ENCODE measurements around the gene SH3BGRL. TPM values are rescaled to one million over a fixed set of nuclear protein-coding genes. Genes with fewer than 3 reads are reported as not detected.
"Not testable (repeated sequence)": the region's sequence is repeated elsewhere in the genome, so short reads cannot be mapped to it uniquely, and the experiment has no call there.

The SH3BGRL gene
- total and polyA plus RNA-seq, 9 of the 15 experiments (the other 6 are each of a cell fraction or from before 2014, with no cell fraction given): 21.3 to 74.3 (median 45.4) TPM

DNA sequence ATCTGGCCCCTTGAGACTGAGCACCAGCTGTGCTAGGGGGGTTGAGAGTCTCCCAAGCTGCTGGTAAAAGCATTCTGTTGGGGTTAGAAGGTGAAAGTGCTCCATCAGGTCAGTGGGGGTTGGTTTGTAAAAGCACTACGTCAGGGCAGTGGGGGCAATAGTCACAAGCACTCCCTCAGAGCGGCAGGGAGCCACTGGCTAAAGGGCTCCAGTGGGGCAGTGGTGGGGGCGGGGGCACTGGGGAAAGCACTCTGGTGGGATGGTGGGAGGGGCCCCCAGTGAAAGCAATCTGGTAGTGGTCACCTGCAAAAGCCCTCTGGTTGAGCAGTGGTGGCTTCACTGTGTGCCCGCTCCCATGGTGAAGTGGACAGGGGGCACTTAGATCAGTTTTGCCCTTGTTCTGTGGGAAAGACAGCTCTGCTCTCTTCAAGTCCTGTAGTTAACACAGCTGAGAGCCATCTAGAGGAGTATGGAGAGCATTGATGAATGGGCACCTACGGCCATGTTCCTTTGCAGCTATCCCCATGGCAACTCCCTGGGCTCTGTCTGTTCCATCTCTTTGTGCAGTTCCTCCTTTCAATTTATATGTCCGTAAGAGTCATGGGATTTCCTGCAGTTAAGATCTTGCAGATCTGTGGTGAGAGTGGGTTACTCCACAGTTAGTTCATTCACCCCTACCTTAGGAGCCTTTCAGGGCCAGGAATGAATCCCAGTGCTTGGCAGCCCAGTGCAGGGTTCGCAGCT lies 106.4 kb downstream of the SH3BGRL start:
- in situ Hi-C loops (cut with MboI) (no loop called here), intact Hi-C loops (cut with micrococcal nuclease) (no loop called here)
- POLR2A ChIA-PET: no interaction called here
- H4K20me1 ChIP-seq (replicated peaks; ENCODE audit: control insufficient read depth, insufficient read depth, low read length): no peaks in the 10 kb centered on the region
- H3K36me3 ChIP-seq (ENCODE audit: control insufficient read depth, insufficient read depth, low read length): no peaks in the 10 kb centered on the region
- H3K9ac ChIP-seq (ENCODE audit: insufficient read depth in 1 of 2, low read depth in 2 of 2, low read length in 2 of 2): no peak overlapping the region
- no peaks in the 10 kb centered on the region for H3K27me3 ChIP-seq (ENCODE audit: control insufficient read depth in 2 of 2, insufficient read depth in 2 of 2, low read length in 2 of 2)
- no TSS peak for BruUV-seq (replicated peaks)
- no peaks in the 10 kb centered on the region for H3K4me1 ChIP-seq (replicated peaks in 1 of 2; ENCODE audit: control insufficient read depth in 2 of 2, insufficient read depth in 2 of 2, low read length in 2 of 2)
- no peak overlapping the region for H3K4me3 ChIP-seq
- no peak for FAIRE-seq
- TF ChIP-seq CREM (IDR thresholded peaks at IDR 0.05; ENCODE audit: low read depth): no peak
- TF ChIP-seq RFX1 (IDR thresholded peaks at IDR 0.05): 0 out of 2 replicates have a peak, but pooled peaks have one; percentile 12
- no peaks in the 10 kb centered on the region for H3K79me2 ChIP-seq (ENCODE audit: control insufficient read depth, insufficient read depth, low read length)
- no peaks in the 10 kb centered on the region for H3K9me1 ChIP-seq (ENCODE audit: control insufficient read depth, insufficient read depth, low read length)
- H3K27ac ChIP-seq (ENCODE audit: extremely low read depth, low read depth, low read length): no peak overlapping the region
- no peak for ATAC-seq
- CTCF ChIA-PET (ENCODE audit: low intra/inter-chr PET ratio): no interaction called here
- WGBS (ENCODE audit: insufficient coverage, low coverage, missing lambda C conversion rate): 15% methylated on average over 5 of the region's 7 CpGs
- H3K9me3 ChIP-seq (replicated peaks; ENCODE audit: control insufficient read depth, insufficient read depth, low read depth, low read length): no peaks in the 10 kb centered on the region
- no peak overlapping the region for H3K4me2 ChIP-seq (ENCODE audit: insufficient read depth, low read length)
- peak in 1 of 4 experiments; percentile 3 for DNase-seq (ENCODE audit: extremely low read depth in 1 of 4, low spot score in 3 of 4)
- H2AFZ ChIP-seq (ENCODE audit: low read depth, low read length): no peak overlapping the region

DNA sequence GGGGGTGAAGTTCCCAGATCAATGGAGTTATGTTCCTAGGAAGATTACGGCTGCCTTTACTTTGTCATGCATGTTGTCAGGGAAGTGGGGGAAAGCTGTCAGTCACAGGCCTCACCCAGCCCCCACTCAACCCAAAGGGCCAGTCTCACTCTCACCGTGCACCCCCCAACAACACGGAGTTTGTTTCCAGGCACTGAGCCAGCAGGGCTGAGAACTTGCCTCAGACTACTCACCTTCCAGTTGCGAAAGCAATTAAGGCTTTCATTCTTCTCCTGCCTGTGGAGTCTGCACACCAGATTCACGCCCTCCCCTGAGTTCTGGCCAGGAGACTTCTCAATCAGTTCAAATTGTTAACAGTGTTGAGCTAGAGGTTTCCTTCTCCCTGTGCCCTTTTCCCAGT lies 114.3 kb downstream of the SH3BGRL start:
- no peak for DNase-seq (ENCODE audit: extremely low read depth in 1 of 4, low spot score in 3 of 4)
- no peak overlapping the region for H3K27ac ChIP-seq (ENCODE audit: extremely low read depth, low read depth, low read length)
- no peaks in the 10 kb centered on the region; the same call in 1 of the 2 replicates for H3K9me3 ChIP-seq (replicated peaks; ENCODE audit: control insufficient read depth, insufficient read depth, low read depth, low read length)
- WGBS (ENCODE audit: insufficient coverage, low coverage, missing lambda C conversion rate): 38% methylated on average over 3 of the region's 5 CpGs
- CTCF ChIA-PET (ENCODE audit: low intra/inter-chr PET ratio): no interaction called here
- H3K9ac ChIP-seq (ENCODE audit: insufficient read depth in 1 of 2, low read depth in 2 of 2, low read length in 2 of 2): no peak overlapping the region
- intact Hi-C loops (cut with micrococcal nuclease) (no loop called here), in situ Hi-C loops (cut with MboI) (no loop called here)
- H3K4me3 ChIP-seq: no peak overlapping the region
- no peak for FAIRE-seq
- POLR2A ChIA-PET: no interaction called here
- no peaks in the 10 kb centered on the region for H3K27me3 ChIP-seq (ENCODE audit: control insufficient read depth in 2 of 2, insufficient read depth in 2 of 2, low read length in 2 of 2)
- no peaks in the 10 kb centered on the region for H3K4me1 ChIP-seq (replicated peaks in 1 of 2; ENCODE audit: control insufficient read depth in 2 of 2, insufficient read depth in 2 of 2, low read length in 2 of 2)
- no peaks in the 10 kb centered on the region for H3K79me2 ChIP-seq (ENCODE audit: control insufficient read depth, insufficient read depth, low read length)
- H4K20me1 ChIP-seq (replicated peaks; ENCODE audit: control insufficient read depth, insufficient read depth, low read length): no peaks in the 10 kb centered on the region
- no peaks in the 10 kb centered on the region for H3K36me3 ChIP-seq (ENCODE audit: control insufficient read depth, insufficient read depth, low read length)
- TF ChIP-seq ZNF280B (CRISPR knock-in tag; IDR thresholded peaks at IDR 0.05) (no peak), ZFP36 (IDR thresholded peaks at IDR 0.05; ENCODE audit: low read depth, low read length, partially characterized antibody) (peak; percentile 11)
- ATAC-seq: no peak
- BruUV-seq (replicated peaks): no TSS peak
- H3K4me2 ChIP-seq (ENCODE audit: insufficient read depth, low read length): no peak overlapping the region
- H2AFZ ChIP-seq (ENCODE audit: low read depth, low read length): no peak overlapping the region
- H3K9me1 ChIP-seq (ENCODE audit: control insufficient read depth, insufficient read depth, low read length): no peaks in the 10 kb centered on the region

DNA sequence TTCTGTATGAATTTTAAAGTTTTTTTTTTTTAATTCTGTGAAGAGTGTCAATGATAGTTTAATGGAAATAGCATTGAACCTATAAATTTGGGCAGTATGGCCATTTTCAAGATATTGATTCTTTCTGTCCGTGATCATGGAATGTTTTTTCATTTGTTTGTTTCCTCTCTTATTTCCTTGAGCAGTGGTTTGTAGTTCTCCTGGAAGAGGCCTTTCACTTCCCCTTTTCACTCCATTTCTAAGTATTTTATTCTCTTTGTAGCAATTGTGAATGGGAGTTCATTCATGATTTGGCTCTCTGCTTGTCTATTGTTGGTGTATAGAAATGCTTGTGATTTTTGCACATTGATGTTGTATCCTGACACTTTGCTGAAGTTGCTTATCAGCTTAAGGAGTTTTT lies 129.8 kb downstream of the SH3BGRL start:
- H3K4me3 ChIP-seq; H3K9ac ChIP-seq (ENCODE audit: insufficient read depth in 1 of 2, low read depth in 2 of 2, low read length in 2 of 2); H4K20me1 ChIP-seq (replicated peaks; ENCODE audit: control insufficient read depth, insufficient read depth, low read length); H2AFZ ChIP-seq (ENCODE audit: low read depth, low read length); POLR2A ChIA-PET; DNase-seq (ENCODE audit: extremely low read depth in 1 of 4, low spot score in 3 of 4); H3K27me3 ChIP-seq (ENCODE audit: control insufficient read depth in 2 of 2, insufficient read depth in 2 of 2, low read length in 2 of 2); intact Hi-C loops (cut with micrococcal nuclease); H3K9me1 ChIP-seq (ENCODE audit: control insufficient read depth, insufficient read depth, low read length); CTCF ChIA-PET (ENCODE audit: low intra/inter-chr PET ratio); H3K4me1 ChIP-seq (replicated peaks in 1 of 2; ENCODE audit: control insufficient read depth in 2 of 2, insufficient read depth in 2 of 2, low read length in 2 of 2); H3K79me2 ChIP-seq (ENCODE audit: control insufficient read depth, insufficient read depth, low read length); FAIRE-seq; H3K9me3 ChIP-seq (replicated peaks; ENCODE audit: control insufficient read depth, insufficient read depth, low read depth, low read length); H3K27ac ChIP-seq (ENCODE audit: extremely low read depth, low read depth, low read length); in situ Hi-C loops (cut with MboI); H3K36me3 ChIP-seq (ENCODE audit: control insufficient read depth, insufficient read depth, low read length); ATAC-seq; BruUV-seq (replicated peaks); H3K4me2 ChIP-seq (ENCODE audit: insufficient read depth, low read length): not testable (repeated sequence)
- 0% methylated on average over 1 of the region's 1 CpG for WGBS (ENCODE audit: insufficient coverage, low coverage, missing lambda C conversion rate)
